Stimulated activated CD4-positive, alpha-beta T cell treated with anti-CD3 and anti-CD28 coated beads, Interleukin-15, amount 100 ng/mL, for 1 hour (primary cell): Measurements from ENCODE around the gene CTSD.
"Not testable (repeated sequence)": the region's sequence is repeated elsewhere in the genome, so short reads cannot be mapped to it uniquely, and the experiment has no call there.

Source experiments
- DNase-seq, 2 donors: peaks; one replicate each; pipeline ENCODE4 v3.0.0-alpha.2; 2020; ENCODE audit warnings: low read depth in 1 of 2, low spot score in 1 of 2

Gene CTSD

GRCh38 chr11:1770528-1770927, 6.8 kb upstream of the CTSD start:
- no peak for DNase-seq

GRCh38 chr11:1770061-1770460, 6.3 kb upstream of the CTSD start:
- no peak for DNase-seq

GRCh38 chr11:1769304-1769936, 5.7 kb upstream of the CTSD start:
- not testable (repeated sequence) for DNase-seq

GRCh38 chr11:1768141-1768469, 4.4 kb upstream of the CTSD start:
- DNase-seq, result no peak

GRCh38 chr11:1767399-1768140, 3.8 kb upstream of the CTSD start:
- DNase-seq, result no peak

- no peak for DNase-seq
Observed at GRCh38 chr11:1766719-1767398, 3.1 kb upstream of the CTSD start.

- no peak for DNase-seq
Observed at GRCh38 chr11:1765871-1766718, 2.4 kb upstream of the CTSD start.

GRCh38 chr11:1763336-1763795, 361 bp downstream of the CTSD start:
- DNase-seq, result no peak

GRCh38 chr11:1762537-1763302, 1.0 kb downstream of the CTSD start:
- no peak for DNase-seq

GRCh38 chr11:1761857-1762536, 1.7 kb downstream of the CTSD start:
- no peak for DNase-seq

- DNase-seq, result no peak
Observed at GRCh38 chr11:1761110-1761856, 2.4 kb downstream of the CTSD start.

GRCh38 chr11:1760351-1761109, 3.2 kb downstream of the CTSD start:
- DNase-seq, result no peak

- no peak for DNase-seq
Observed at GRCh38 chr11:1759851-1760220, 3.9 kb downstream of the CTSD start.

- no peak for DNase-seq
Observed at GRCh38 chr11:1759151-1759850, 4.4 kb downstream of the CTSD start.

- no peak for DNase-seq
Observed at GRCh38 chr11:1758611-1759150, 5.0 kb downstream of the CTSD start.

- DNase-seq, result peak in 1 of 2 donors; percentile 26
Observed at GRCh38 chr11:1757861-1758610, 5.7 kb downstream of the CTSD start.
